Measurements from ENCODE around the gene LPO. TPM values are rescaled to one million over a fixed set of nuclear protein-coding genes. Genes with fewer than 3 reads are reported as not detected.

The LPO gene
- total RNA-seq, 2 donors from 2014 or later = not detected

DNA sequence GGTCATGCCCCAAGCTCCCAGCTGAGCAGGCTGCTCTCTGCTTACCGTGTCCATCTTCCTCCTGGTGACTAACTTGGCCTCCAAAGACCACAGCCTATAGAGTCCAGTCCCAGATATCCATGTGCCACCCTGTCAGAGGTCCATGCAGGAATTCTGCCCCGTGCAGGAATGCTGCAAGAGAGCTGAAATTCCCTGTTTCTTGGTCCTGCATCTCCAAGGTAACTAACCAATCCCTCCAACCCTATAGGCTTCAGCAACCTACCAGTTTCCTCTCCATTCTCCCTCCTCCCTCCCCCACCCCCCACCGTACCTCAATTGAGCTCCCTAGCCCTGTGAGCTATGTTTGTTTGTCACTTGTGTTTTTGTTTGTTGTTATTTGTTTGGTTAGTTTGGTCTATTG is 9.7 kb upstream of the LPO start:
- Histone ChIP-seq H3K9me3 (no peaks in the 10 kb centered on the region), H3K36me3 (no peaks in the 10 kb centered on the region), H3K27me3 (replicated peaks; ENCODE audit: insufficient read depth) (no peaks in the 10 kb centered on the region), H3K4me1 (ENCODE audit: control insufficient read depth in 1 of 2, low read depth in 2 of 2) (no peaks in the 10 kb centered on the region), H3K4me3 (no peak overlapping the region), H3K27ac (no peak overlapping the region)
- TF ChIP-seq CTCF (IDR thresholded peaks at IDR 0.05) = no peak
- DNase-seq (ENCODE audit: low spot score) (no peak), ATAC-seq (ENCODE audit: insufficient number of reproducible peaks, low FRiP score, low read depth) (no peak)

GRCh38 chr17:58229384-58229783 is 9.0 kb upstream of the LPO start:
- no peaks in the 10 kb centered on the region for H3K27me3 ChIP-seq (replicated peaks; ENCODE audit: insufficient read depth)
- DNase-seq (ENCODE audit: low spot score) = no peak
- H3K4me3 ChIP-seq = no peak overlapping the region
- H3K4me1 ChIP-seq (ENCODE audit: control insufficient read depth in 1 of 2, low read depth in 2 of 2) = no peaks in the 10 kb centered on the region
- no peaks in the 10 kb centered on the region for H3K9me3 ChIP-seq
- no peak for ATAC-seq (ENCODE audit: insufficient number of reproducible peaks, low FRiP score, low read depth)
- no peak for TF ChIP-seq CTCF (IDR thresholded peaks at IDR 0.05)
- no peak overlapping the region for H3K27ac ChIP-seq
- no peaks in the 10 kb centered on the region for H3K36me3 ChIP-seq

- no peak overlapping the region for H3K27ac ChIP-seq
- no peak for DNase-seq (ENCODE audit: low spot score)
- no peaks in the 10 kb centered on the region for H3K36me3 ChIP-seq
- no peaks in the 10 kb centered on the region for H3K9me3 ChIP-seq
- H3K4me1 ChIP-seq (ENCODE audit: control insufficient read depth in 1 of 2, low read depth in 2 of 2) = no peaks in the 10 kb centered on the region
- no peaks in the 10 kb centered on the region for H3K27me3 ChIP-seq (replicated peaks; ENCODE audit: insufficient read depth)
- ATAC-seq (ENCODE audit: insufficient number of reproducible peaks, low FRiP score, low read depth) = no peak
- H3K4me3 ChIP-seq = no peak overlapping the region
- TF ChIP-seq CTCF (IDR thresholded peaks at IDR 0.05) = no peak
Measured at GRCh38 chr17:58229881-58230280, 8.5 kb upstream of the LPO start.

DNA sequence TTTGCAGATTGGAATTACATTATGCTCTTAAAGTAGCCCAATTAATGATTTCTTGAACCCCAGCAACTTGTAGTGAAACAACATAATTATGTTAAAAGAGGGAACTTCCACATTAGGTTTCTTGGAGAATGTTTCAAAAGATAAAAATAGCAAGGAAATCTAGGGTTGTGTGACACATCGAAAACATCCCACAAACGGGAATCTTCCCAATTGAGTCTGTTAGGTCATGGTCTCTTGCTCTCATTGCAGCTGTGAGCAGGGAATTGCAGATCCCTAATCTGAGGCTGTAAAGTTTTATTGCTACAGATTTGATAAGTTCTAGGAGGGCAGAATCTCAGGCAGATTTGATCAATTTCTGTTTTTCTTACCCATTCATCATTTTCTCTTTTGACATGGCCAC is 6.7 kb upstream of the LPO start:
- no peak for DNase-seq (ENCODE audit: low spot score)
- H3K9me3 ChIP-seq = no peaks in the 10 kb centered on the region
- ATAC-seq (ENCODE audit: insufficient number of reproducible peaks, low FRiP score, low read depth) = no peak
- no peaks in the 10 kb centered on the region for H3K36me3 ChIP-seq
- no peak overlapping the region for H3K27ac ChIP-seq
- H3K4me3 ChIP-seq = no peak overlapping the region
- no peak for TF ChIP-seq CTCF (IDR thresholded peaks at IDR 0.05)
- H3K27me3 ChIP-seq (replicated peaks; ENCODE audit: insufficient read depth) = no peaks in the 10 kb centered on the region
- no peaks in the 10 kb centered on the region for H3K4me1 ChIP-seq (ENCODE audit: control insufficient read depth in 1 of 2, low read depth in 2 of 2)

DNA sequence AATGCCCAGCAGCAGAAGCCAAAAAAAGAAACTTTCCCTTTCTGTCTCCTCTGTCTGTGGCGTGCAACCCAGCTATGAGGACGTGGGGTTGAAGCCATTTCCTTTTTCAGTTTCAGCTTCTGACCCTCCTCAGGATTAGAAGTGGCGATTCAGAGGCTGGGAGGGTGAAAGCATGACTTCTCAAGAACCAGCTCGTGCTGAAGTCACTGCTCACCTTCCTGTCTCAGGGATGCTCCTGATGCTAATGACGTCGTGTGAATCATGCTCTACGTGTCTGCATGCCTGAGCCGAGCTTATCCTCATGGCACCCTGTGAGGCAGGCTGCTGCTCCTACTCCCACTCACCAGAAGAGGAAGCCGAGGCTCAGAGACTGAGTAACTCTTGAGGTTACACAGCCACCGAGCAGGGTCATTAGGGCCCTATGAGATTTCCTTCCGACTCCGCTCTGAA is 5.7 kb upstream of the LPO start:
- no peak overlapping the region for H3K27ac ChIP-seq
- DNase-seq (ENCODE audit: low spot score) = no peak

More for the DNA sequence above, 5.7 kb upstream of the LPO start:
- Histone ChIP-seq H3K36me3 (no peaks in the 10 kb centered on the region), H3K4me1 (ENCODE audit: control insufficient read depth in 1 of 2, low read depth in 2 of 2) (no peaks in the 10 kb centered on the region), H3K4me3 (no peak overlapping the region), H3K9me3 (no peaks in the 10 kb centered on the region), H3K27me3 (replicated peaks; ENCODE audit: insufficient read depth) (no peaks in the 10 kb centered on the region)
- no peak for TF ChIP-seq CTCF (IDR thresholded peaks at IDR 0.05)
- no peak for ATAC-seq (ENCODE audit: insufficient number of reproducible peaks, low FRiP score, low read depth)
